K562 (cell line): Measurements from ENCODE around the gene SRRT. TPM values are rescaled to one million over a fixed set of nuclear protein-coding genes. Genes with fewer than 3 reads are reported as not detected.

Source experiments
- ATAC-seq: fragments of 200-7000 bp; cut with Tn5 transposase; 3 replicates; pipeline ENCODE4 v1.9.1; 2020; ENCODE audit warnings: moderate library complexity
- BruUV-seq: library from RNA; stranded (reverse); fragments of 400-500 nt; replicated peaks from 2 replicates; lab custom pipeline; 2021; lab: Mats Ljungman, UMichigan
- CTCF ChIA-PET: fragments of 300-600 bp; formaldehyde crosslinking; extraction: SDS; loops from one replicate; lab custom pipeline; 2021; ENCODE audit warnings: low intra/inter-chr PET ratio; lab: Yijun Ruan, JAX
- POLR2A ChIA-PET: fragments of 300-600, 350-650 bp; sonication (Branson Sonifier 250); formaldehyde crosslinking; extraction: SDS; loops from one replicate; lab custom pipeline; 2021; ENCODE audit warnings: antibody characterized with exemption, inconsistent platforms; lab: Yijun Ruan, JAX
- DNase-seq, 4 experiments: peaks; one replicate each; pipeline versions ENCODE4 v3.0.0 to v3.0.0-alpha.2; 2011 to 2018; ENCODE audit warnings: low spot score in 3 of 4, mixed read lengths in 3 of 4; ENCODE audit errors: extremely low read depth in 1 of 4
- FAIRE-seq: peaks from 2 replicates; lab custom pipeline; 2011; peaks lifted over from hg19 to GRCh38; lab: Jason Lieb, UNC
- H2AFZ ChIP-seq: 2 replicates; pipeline ENCODE4 v1.6.0; 2011; ENCODE audit warnings: low read depth, low read length, control low read depth, inconsistent platforms
- H3K27ac ChIP-seq: fragments of 200-600 bp; 3 replicates; pipeline ENCODE4 v1.8.0; 2011; ENCODE audit warnings: low read depth, mild to moderate bottlenecking, control low read depth, inconsistent platforms, low read length, moderate library complexity, mixed read lengths; ENCODE audit errors: extremely low read depth
- H3K27me3 ChIP-seq, 2 experiments: fragments of 300-600 bp in 1 of 2; 2 replicates in 1 of 2; 3 replicates in 1 of 2; pipeline versions ENCODE4 v1.6.0 to v1.8.0; 2011; ENCODE audit warnings: inconsistent platforms in 2 of 2, low read length in 2 of 2, mild to moderate bottlenecking in 1 of 2, mixed read lengths in 1 of 2, moderate library complexity in 1 of 2; ENCODE audit not compliant: control insufficient read depth in 2 of 2, insufficient read depth in 2 of 2
- H3K36me3 ChIP-seq: fragments of 300-600 bp; 3 replicates; pipeline ENCODE4 v1.8.0; 2011; ENCODE audit warnings: mild to moderate bottlenecking, low read length, inconsistent platforms; ENCODE audit not compliant: control insufficient read depth, insufficient read depth
- H3K4me1 ChIP-seq, 2 experiments: fragments of 200-600 bp in 1 of 2; replicated peaks in 1 of 2; 2 replicates in 1 of 2; 3 replicates in 1 of 2; pipeline versions ENCODE4 v1.5.1 to v1.8.0; 2011; ENCODE audit warnings: inconsistent platforms in 2 of 2, low read length in 2 of 2, mild to moderate bottlenecking in 1 of 2, mixed read lengths in 1 of 2, moderate library complexity in 1 of 2; ENCODE audit not compliant: control insufficient read depth in 2 of 2, insufficient read depth in 2 of 2
- H3K4me2 ChIP-seq: 2 replicates; pipeline ENCODE4 v1.6.1; 2011; ENCODE audit warnings: low read length, control low read depth, inconsistent platforms, mixed read lengths; ENCODE audit not compliant: insufficient read depth
- H3K4me3 ChIP-seq: fragments of 200-600 bp; sonication (generic), shearing (Covaris generic); 2 replicates; pipeline ENCODE4 v1.5.1; 2016; ENCODE audit warnings: control low read depth, inconsistent platforms
- H3K79me2 ChIP-seq: fragments of 200-600 bp; 3 replicates; pipeline ENCODE4 v1.8.0; 2011; ENCODE audit warnings: low read length, inconsistent platforms; ENCODE audit not compliant: control insufficient read depth, insufficient read depth
- H3K9ac ChIP-seq, 2 experiments: 2 replicates each; pipeline versions ENCODE4 v1.6.0 to v1.6.1; 2011; ENCODE audit warnings: low read depth in 2 of 2, low read length in 2 of 2, control low read depth in 1 of 2, inconsistent platforms in 1 of 2, mild to moderate bottlenecking in 1 of 2, mixed read lengths in 1 of 2; ENCODE audit not compliant: insufficient read depth in 1 of 2
- H3K9me1 ChIP-seq: one replicate; pipeline ENCODE4 v1.6.0; 2011; ENCODE audit warnings: inconsistent platforms, mild to moderate bottlenecking, low read length, moderate library complexity; ENCODE audit not compliant: control insufficient read depth, insufficient read depth
- H3K9me3 ChIP-seq: replicated peaks from 2 replicates; pipeline ENCODE4 v1.5.1; 2011; ENCODE audit warnings: low read depth, low read length, inconsistent platforms; ENCODE audit not compliant: control insufficient read depth, insufficient read depth
- H4K20me1 ChIP-seq: replicated peaks from 2 replicates; pipeline ENCODE4 v1.6.1; 2011; ENCODE audit warnings: low read length, inconsistent platforms, mixed read lengths; ENCODE audit not compliant: control insufficient read depth, insufficient read depth
- BRD4 ChIP-seq: fragments of 200-600 bp; sonication (generic); IDR thresholded peaks from 2 replicates; pipeline ENCODE4 v1.6.1; 2017; ENCODE audit warnings: inconsistent platforms
- FOXM1 ChIP-seq, 2 experiments: fragments of 450-650 bp in 1 of 2; sonication (generic) in 1 of 2; formaldehyde crosslinking in 1 of 2; IDR thresholded peaks; 2 replicates each; pipeline versions ENCODE4 v1.6.1 to v1.9.0; 2017 to 2022; ENCODE audit warnings: low read depth in 2 of 2, mild to moderate bottlenecking in 2 of 2, missing genetic modification reagents in 1 of 2, moderate library complexity in 1 of 2
- FOXP1 ChIP-seq: sonication (generic); formaldehyde crosslinking; IDR thresholded peaks from 2 replicates; pipeline ENCODE4 v1.8.0; 2022; ENCODE audit warnings: mild to moderate bottlenecking, missing genetic modification reagents
- HLTF ChIP-seq: fragments of 450-650 bp; IDR thresholded peaks from 2 replicates; pipeline ENCODE4 v1.6.1; 2016
- MEF2A ChIP-seq: IDR thresholded peaks from 2 replicates; pipeline ENCODE4 v1.6.1; 2011; ENCODE audit warnings: low read depth, mild to moderate bottlenecking, low read length, moderate library complexity; ENCODE audit not compliant: control insufficient read depth
- PCBP1 ChIP-seq: fragments of 200-400 bp; formaldehyde crosslinking; IDR thresholded peaks from 2 replicates; pipeline ENCODE4 v1.6.1; 2018; ENCODE audit warnings: mild to moderate bottlenecking, low read depth, low read length; ENCODE audit not compliant: poor library complexity, severe bottlenecking
- PCBP2 ChIP-seq: fragments of 200-400 bp; formaldehyde crosslinking; IDR thresholded peaks from 2 replicates; pipeline ENCODE4 v1.6.1; 2018; ENCODE audit warnings: low read length, low read depth, mild to moderate bottlenecking, moderate library complexity; ENCODE audit not compliant: poor library complexity, severe bottlenecking
- RBBP5 ChIP-seq: fragments of 200-600 bp; sonication (generic); IDR thresholded peaks from 2 replicates; pipeline ENCODE4 v1.6.1; 2012; ENCODE audit warnings: borderline replicate concordance, mild to moderate bottlenecking, low read length, control low read depth, inconsistent platforms; ENCODE audit not compliant: insufficient read depth, poor library complexity, severe bottlenecking
- ZNF24 ChIP-seq: fragments of 450-650 bp; IDR thresholded peaks from 2 replicates; pipeline ENCODE4 v1.6.1; 2016
- ZNF395 ChIP-seq: fragments of 200-800 bp; sonication (Bioruptor generic); IDR thresholded peaks from 2 replicates; pipeline ENCODE4 v1.6.1; 2017; ENCODE audit warnings: missing genetic modification characterization, missing compliant biosample characterization
- ZNF512 ChIP-seq: IDR thresholded peaks from 2 replicates; pipeline ENCODE4 v1.6.1; 2016; ENCODE audit warnings: missing genetic modification characterization, missing compliant biosample characterization
- ZSCAN29 ChIP-seq: fragments of 450-650 bp; IDR thresholded peaks from 2 replicates; pipeline ENCODE4 v1.6.1; 2017
- WGBS: fragments of 100-300 bp; shearing (Covaris generic); methylation state at CpG from one replicate; pipeline ENCODE4 v1.1.6; 2016; ENCODE audit warnings: low coverage, mixed read lengths; ENCODE audit not compliant: insufficient coverage; ENCODE audit errors: missing lambda C conversion rate; 5-methylcytosine and 5-hydroxymethylcytosine counted together
- in situ Hi-C: fragments of 300-500 bp; cut with MboI; formaldehyde crosslinking; loops from 4 replicates; pipeline ENCODE4 v1.15.0; 2018; ENCODE audit warnings: inconsistent platforms, mixed read lengths
- intact Hi-C: fragments of 100-400 bp; cut with micrococcal nuclease; formaldehyde crosslinking; loops from 2 replicates; pipeline ENCODE4 v1.14.2; 2022
- polyA plus RNA-seq, 8 experiments: library from polyadenylated mRNA; depleted of rRNA in 4 of 8; stranded (reverse) in 5 of 8; unstranded in 3 of 8; fragments of >200 nt; fragmentation: Nextera tagmentation in 2 of 8; fragmentation: Illumina TruSeq in 1 of 8; extraction: Ambion mirVana in 2 of 8; extraction: Trizol in 1 of 8; gene quantifications; 2 replicates each; pipeline versions ENCODE4 v1.2.1 to v1.2.3, GENCODE V29; 2011 to 2014; ENCODE audit warnings: inconsistent platforms in 1 of 8, missing spikeins in 1 of 8
- total RNA-seq, 7 experiments: library from RNA; depleted of rRNA in 6 of 7; stranded (reverse); fragments of >200 nt in 6 of 7; fragmentation: Illumina TruSeq in 2 of 7; extraction: Trizol in 2 of 7; gene quantifications; 2 replicates each; pipeline versions ENCODE4 v1.2.1 to v1.2.3, GENCODE V29; 2011 to 2021; ENCODE audit warnings: low replicate concordance in 1 of 7
- TF ChIP-seq, protein P1 (sequence below): fragments of 250-450 bp; sonication (Bioruptor Pico); IDR thresholded peaks from 2 replicates; pipeline ENCODE4 v1.5.0; 2021; ENCODE audit warnings: mild to moderate bottlenecking, moderate library complexity

Gene SRRT
- total and polyA plus RNA-seq, 9 of the 15 experiments (the other 6 are each of a cell fraction or from before 2014, with no cell fraction given) = 10.3 to 263 (median 84.4) TPM

GRCh38 chr7:100890653-100891567 lies 16.0 kb downstream of the SRRT start:
- Histone ChIP-seq H3K4me3 (peak overlapping the region; percentile 54), H3K79me2 (peaks cover 38% of the 10 kb centered on the region), H3K4me1 (peaks cover 33 to 95% of the 10 kb centered on the region in 2 experiments), H3K9me1 (peaks cover 5% of the 10 kb centered on the region), H3K36me3 (peaks cover 30% of the 10 kb centered on the region), H3K27ac (peak overlapping the region; percentile 77), H3K9me3 (no peaks in the 10 kb centered on the region), H2AFZ (peak overlapping the region; percentile 79), H3K9ac (peak overlapping the region; percentile 64 to 92), H3K27me3 (no peaks in the 10 kb centered on the region), H3K4me2 (peak overlapping the region; percentile 87), H4K20me1 (peaks cover 20% of the 10 kb centered on the region)
- POLR2A ChIA-PET = interaction anchor here (0.9 to 6.3 kb wide), 4 partner anchors 15 to 382 kb away, joined by 3 to 144 read pairs (median 4); partner anchors contain the start of gene SRRT
- FAIRE-seq (no peak), DNase-seq (peak; percentile 41 to 55 (median 51)), ATAC-seq (no peak)
- 61% methylated on average over 25 of the region's 43 CpGs for WGBS
- BruUV-seq = no TSS peak
- CTCF ChIA-PET = interaction anchor here (0.6 kb wide), 1 partner anchor 20 kb away, joined by 3 read pairs; no protein-coding TSS in a partner anchor
- in situ Hi-C loops (loop anchor here (5.0 kb wide), 1 partner anchor 166 kb away; no protein-coding TSS in a partner anchor), intact Hi-C loops (no loop called here)
- TF ChIP-seq RBBP5 = no peak
- TF ChIP-seq HLTF = no peak
- TF ChIP-seq, protein P1, sequence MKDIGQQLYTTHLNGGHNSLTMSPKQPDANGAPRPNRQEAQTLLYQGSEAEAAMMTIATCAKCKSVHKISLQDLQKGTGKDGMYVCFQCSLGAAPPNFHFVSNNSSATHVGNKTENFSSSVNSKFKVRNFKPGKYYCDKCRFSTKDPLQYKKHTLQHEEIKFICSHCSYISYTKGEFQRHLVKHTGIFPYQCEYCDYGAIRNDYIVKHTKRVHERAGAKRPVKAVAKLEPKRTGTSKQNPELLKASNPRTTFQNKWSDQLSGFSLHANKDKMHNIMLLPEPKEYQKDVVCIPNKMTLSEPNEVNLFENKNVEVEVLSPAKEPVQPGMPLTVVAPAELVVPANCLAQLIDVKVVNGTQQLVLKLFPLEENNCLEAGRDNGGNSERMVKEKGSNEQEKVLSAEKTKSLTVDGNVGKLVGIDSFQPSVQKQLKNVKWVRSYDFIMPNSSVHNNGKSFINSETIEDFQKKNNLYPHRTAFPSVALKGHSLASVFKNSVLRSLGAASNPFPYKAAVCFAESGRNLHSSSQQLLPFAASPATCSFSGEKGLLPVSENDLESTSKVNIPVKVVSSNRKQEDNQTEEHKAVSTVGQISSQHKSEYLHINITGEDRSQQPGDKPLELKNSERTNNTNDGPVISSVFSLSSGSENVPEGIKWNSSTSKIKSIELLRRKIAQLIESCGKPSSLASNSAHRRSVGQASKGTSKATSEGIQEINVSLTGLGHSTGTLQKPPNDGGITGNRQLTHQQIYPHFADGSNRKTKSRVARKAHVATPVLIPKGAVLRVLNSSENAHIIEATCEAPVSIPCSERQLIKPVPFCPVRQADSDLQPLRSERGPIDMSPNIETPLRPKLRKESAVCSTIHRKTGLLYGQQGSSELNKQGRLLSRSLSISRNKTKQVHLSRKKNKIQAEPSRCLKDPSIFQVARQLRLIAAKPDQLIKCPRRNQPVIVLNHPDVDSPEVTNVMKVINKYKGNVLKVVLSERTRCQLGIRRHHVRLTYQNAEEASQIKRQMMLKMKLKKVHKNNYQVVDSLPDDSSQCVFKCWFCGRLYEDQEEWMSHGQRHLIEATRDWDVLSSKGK (CRISPR knock-in tag) = no peak
- TF ChIP-seq ZNF512 (tag) = 0 out of 2 replicates have a peak, but pooled peaks have one; percentile 8
- no peak for TF ChIP-seq PCBP2
- no peak for TF ChIP-seq ZSCAN29
- no peak for TF ChIP-seq MEF2A
- no peak for TF ChIP-seq ZNF24
- 0 out of 2 replicates have a peak, but pooled peaks have one; percentile 22 for TF ChIP-seq BRD4
- TF ChIP-seq PCBP1 = peak; percentile 60
- 0 out of 2 replicates have a peak, but pooled peaks have one; percentile 31 for TF ChIP-seq ZNF395
- TF ChIP-seq FOXP1 = peak; percentile 69; the same call in 1 of the 2 replicates
- 0 out of 2 replicates have a peak, but pooled peaks have one; percentile 9 for TF ChIP-seq FOXM1 (IDR thresholded peaks at IDR 0.05; ENCODE audit: low read depth)
- 0 out of 2 replicates have a peak, but pooled peaks have one; percentile 3 for TF ChIP-seq FOXM1 (CRISPR knock-in tag; IDR thresholded peaks at IDR 0.05; ENCODE audit: low read depth)
